GM11168 (cell line): ENCODE results near the gene MYH9.

Source experiments
- in situ Hi-C: fragments of 300-500 bp; cut with MboI; formaldehyde crosslinking; loops from one replicate; pipeline ENCODE4 v1.12.0; 2022; ENCODE audit warnings: low sequenced_read_pairs; ENCODE audit not compliant: unreplicated experiment

MYH9 gene

GRCh38 chr22:36334081-36334820 is 53.5 kb downstream of the MYH9 start:
- in situ Hi-C loops = no loop called here

- in situ Hi-C loops = no loop called here
Observed at GRCh38 chr22:36333644-36334043, 54.1 kb downstream of the MYH9 start.

- in situ Hi-C loops = no loop called here
Observed at GRCh38 chr22:36332623-36333332, 55.0 kb downstream of the MYH9 start.

- in situ Hi-C loops = no loop called here
Observed at GRCh38 chr22:36331912-36332622, 55.7 kb downstream of the MYH9 start.

GRCh38 chr22:36331306-36331911 is 56.4 kb downstream of the MYH9 start:
- in situ Hi-C loops = no loop called here

GRCh38 chr22:36330655-36331305 is 57.0 kb downstream of the MYH9 start:
- in situ Hi-C loops = no loop called here

GRCh38 chr22:36330127-36330526 is 57.6 kb downstream of the MYH9 start:
- in situ Hi-C loops = no loop called here

- in situ Hi-C loops = no loop called here
Observed at GRCh38 chr22:36329254-36330078, 58.3 kb downstream of the MYH9 start.

GRCh38 chr22:36328635-36329253 is 59.0 kb downstream of the MYH9 start:
- in situ Hi-C loops = no loop called here

- in situ Hi-C loops = no loop called here
Observed at GRCh38 chr22:36327922-36328551, 59.7 kb downstream of the MYH9 start.

- in situ Hi-C loops = no loop called here
Observed at GRCh38 chr22:36326178-36327161, 61.3 kb downstream of the MYH9 start.

- in situ Hi-C loops = no loop called here
Observed at GRCh38 chr22:36325154-36326031, 62.4 kb downstream of the MYH9 start.

- in situ Hi-C loops = no loop called here
Observed at GRCh38 chr22:36324414-36324813, 63.4 kb downstream of the MYH9 start.

GRCh38 chr22:36323855-36324331 is 63.9 kb downstream of the MYH9 start:
- in situ Hi-C loops = no loop called here

GRCh38 chr22:36323182-36323854 is 64.4 kb downstream of the MYH9 start:
- in situ Hi-C loops = no loop called here

- in situ Hi-C loops = no loop called here
Observed at GRCh38 chr22:36322602-36322915, 65.2 kb downstream of the MYH9 start.
